GM21786 (cell line): ENCODE measurements around the gene MKX.

Experiments used
- ATAC-seq: cut with Tn5 transposase; IDR thresholded peaks from one replicate; pipeline ENCODE4 v1.9.1; 2021; ENCODE audit not compliant: unreplicated experiment

MKX gene, protein sequence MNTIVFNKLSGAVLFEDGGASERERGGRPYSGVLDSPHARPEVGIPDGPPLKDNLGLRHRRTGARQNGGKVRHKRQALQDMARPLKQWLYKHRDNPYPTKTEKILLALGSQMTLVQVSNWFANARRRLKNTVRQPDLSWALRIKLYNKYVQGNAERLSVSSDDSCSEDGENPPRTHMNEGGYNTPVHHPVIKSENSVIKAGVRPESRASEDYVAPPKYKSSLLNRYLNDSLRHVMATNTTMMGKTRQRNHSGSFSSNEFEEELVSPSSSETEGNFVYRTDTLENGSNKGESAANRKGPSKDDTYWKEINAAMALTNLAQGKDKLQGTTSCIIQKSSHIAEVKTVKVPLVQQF

DNA sequence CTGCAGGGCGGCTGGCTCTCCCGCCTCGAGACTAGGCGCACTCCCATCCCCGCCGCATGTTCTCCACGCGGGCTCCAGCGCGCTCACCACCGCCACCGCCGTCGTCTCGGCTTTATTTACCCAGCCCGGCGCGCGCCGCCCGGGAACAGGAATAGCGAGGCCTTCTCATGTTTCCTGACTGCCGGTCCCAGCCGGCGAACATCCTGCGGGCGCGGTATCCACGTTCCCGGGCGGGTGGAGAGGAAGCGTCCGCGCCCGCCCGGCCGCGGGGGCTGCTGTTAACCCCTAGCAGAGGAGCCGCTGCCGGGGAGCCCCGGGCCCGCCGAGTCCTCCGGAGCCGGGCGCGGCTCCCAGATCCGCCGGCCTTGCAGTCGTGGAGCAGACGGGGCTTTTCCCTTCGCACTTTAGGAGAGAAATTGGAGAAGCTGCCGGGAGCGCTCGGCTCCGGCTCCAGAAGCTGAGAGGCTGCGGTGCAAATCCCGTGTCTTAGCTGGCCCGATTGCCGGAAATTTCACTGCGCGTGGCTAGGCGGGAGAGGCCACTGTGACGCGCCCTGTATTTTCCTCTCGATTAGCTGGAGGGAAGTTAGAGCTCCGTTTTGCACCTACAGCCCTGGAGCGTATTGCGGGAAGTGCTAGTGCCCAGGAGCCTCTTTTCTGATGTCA, at the start of gene MKX:
TSS of gene MKX (minus strand) at position 88 of the 665 bp plus-strand sequence. CDS start 2,404 bp downstream, outside the sequence.
- no peak for ATAC-seq

DNA sequence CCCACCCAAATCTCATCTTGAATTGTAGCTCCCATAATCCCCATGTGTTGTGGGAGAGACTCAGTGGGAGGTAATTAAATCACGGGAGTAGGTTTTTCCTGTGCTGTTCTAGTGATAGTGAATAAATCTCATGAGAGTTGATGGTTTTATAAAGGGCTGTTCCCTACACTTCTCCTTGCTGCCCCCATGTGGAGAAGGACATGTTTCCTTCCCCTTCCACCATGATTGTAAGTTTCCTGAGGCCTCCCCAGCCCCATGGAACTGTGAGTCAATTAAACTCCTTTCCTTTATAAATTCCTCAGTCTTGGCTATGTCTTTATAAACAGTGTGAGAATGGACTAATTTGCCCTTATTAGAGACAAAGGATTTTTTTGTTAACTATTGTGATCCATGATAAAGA, 48.5 kb upstream of the MKX start:
- no peak for ATAC-seq

DNA sequence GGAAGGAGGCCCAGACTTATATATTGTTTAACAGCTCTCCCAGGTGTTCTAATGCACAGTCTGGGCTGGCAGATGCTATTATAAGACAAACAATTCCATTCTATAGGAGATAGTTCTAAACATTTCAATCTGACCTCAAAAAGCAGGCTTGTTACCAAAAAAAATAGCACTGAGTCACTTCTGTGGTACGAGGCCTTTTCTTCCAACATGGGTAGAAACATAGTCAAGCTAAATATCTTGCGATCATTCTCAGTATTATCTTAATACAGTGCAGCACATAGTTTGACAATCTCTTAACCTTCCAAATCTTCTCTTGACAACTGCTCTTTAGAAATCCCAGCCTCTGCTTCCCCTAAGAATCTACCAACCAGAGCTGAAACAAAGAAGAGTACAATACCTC, 46.6 kb upstream of the MKX start:
- no peak for ATAC-seq

DNA sequence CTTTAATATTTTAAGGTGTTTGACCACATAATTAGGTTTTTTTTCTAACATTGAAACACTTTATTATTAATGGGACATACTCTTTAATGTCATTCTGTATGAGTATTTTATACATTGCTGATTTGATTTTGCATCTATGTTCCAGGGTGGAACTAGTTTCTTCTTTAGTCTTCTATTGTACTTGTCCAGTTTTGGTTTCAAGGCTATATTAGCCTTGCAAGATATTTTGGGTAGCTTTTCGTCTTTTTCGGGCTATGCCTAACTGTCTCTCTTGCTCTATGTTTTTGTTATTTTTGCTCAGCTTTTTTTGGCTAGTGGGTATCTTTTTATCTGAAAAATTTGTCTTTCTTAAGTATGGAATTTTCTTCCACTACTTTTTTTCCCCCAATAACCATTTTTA, 38.7 kb upstream of the MKX start:
- ATAC-seq, result no peak

DNA sequence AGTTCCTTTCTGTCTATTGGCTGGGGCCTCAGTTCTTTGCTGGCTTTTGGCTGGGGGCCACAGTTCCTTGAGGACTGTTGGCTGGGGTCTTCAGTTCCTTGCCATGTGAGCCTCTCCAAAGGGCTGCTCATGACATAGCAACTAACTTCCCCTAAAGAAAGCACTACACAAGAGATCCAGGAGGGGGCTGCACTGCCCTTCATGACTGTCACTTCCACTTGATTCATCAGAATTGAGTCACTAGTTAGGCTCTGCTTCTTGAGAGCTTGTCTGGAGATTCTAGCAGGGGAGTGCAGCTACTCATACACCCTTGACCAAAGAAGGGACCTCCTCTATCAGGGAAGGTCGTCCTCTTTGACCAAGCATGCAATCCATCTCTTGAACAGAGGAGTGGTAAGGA, 38.0 kb upstream of the MKX start:
- ATAC-seq, result no peak

DNA sequence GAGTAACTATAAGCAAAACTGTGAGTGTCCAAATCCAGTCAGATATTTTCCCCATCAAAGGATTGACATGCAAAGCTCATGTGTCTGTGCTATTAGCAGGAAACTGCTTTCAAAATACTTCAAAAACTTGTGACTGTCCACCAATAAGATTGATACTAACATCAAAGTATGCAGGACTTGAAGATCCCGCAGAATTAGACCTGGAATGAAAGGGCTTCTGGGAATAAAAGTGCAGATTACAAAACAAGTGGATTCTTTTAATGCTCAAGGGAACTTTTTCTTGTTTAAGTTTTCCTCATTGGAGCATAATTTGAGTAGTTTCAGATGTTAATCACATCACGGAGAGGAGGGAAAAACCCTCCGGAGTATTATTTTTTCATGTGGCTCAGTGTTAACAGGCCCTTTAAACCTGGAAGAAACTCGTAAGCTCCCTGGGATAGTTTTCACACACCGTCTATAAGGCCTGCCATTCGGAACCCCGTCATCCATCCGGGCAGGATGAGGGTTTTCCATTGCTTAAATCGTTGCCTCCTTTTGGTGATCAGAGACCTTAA, 33.9 kb upstream of the MKX start:
- ATAC-seq, result no peak

DNA sequence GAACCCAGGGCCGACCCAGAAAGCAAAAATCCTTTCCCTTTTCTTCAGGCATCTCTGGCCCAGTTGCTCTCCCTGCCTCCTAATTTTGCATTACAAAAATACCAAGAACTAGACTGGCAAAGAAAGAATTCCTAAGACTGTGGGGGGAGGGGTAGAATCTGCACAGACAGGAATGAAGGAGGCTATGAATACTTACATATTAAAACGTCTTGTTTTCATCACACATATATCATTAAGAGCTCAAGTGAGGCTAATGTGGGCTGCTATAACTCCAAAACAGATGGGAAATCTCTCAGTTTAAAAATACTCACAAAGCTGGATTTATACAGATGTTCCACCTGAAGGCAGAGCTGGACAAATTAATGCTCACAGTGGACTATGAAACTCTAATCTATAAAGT, 29.2 kb upstream of the MKX start:
- no peak for ATAC-seq

DNA sequence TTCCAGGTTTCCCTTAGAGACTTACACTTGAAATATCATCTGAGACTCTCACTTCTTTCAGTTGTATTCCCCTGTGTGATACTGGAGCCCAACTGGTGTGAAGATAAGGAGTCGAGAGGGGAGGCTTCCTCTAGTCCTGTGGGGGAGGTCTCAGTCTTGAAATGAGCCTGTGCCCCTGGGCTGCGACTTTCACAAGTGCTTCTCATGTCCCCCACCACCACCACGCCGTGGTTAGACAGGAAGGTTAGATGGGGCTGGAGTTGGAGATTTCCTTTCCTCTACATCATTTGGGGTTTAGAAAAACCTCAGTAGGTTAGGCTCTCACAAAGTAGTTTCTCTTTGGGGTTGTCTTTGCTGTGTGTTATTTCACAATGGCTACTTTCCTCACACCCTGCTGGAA, 25.6 kb upstream of the MKX start:
- ATAC-seq, result no peak

DNA sequence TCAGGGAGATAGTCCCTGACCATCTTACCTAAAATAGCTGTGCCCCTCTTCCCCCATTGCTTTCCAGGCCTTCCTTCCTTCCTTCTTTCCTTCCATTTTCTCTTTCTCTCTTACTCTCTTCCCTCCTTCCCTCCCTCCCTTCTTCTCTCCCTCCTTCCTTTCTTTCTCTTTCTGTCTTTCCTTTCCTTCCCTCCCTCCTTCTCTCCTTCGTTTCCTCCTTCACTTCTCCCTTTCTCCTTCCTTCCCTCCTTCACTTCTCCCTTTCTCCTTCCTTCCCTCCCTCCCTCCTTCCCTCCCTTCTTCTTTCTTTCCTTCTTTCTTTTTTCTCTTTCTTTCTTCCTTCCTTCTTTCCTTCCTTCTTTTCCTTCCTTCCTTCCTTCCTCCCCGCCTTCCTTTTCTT, 24.6 kb upstream of the MKX start:
- ATAC-seq, result no peak

DNA sequence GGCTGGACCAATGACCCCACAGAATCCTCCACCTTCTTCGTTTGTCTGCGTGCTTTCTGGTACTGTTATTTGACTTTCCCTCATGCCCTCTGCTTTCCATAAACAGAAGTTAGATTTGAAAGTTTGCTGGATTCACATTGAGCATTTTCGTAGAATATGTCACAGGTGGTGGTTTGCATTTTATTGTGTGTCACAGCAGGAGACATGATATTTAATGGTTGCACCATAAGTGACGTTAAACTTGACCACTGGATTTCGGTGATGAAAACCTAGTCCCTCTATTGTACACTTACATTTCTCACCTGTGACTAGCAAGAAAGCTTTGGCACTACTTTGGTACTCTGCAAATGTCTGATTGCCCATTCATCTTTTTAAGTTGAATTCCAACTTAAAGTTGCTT, 15.2 kb upstream of the MKX start:
- no peak for ATAC-seq

DNA sequence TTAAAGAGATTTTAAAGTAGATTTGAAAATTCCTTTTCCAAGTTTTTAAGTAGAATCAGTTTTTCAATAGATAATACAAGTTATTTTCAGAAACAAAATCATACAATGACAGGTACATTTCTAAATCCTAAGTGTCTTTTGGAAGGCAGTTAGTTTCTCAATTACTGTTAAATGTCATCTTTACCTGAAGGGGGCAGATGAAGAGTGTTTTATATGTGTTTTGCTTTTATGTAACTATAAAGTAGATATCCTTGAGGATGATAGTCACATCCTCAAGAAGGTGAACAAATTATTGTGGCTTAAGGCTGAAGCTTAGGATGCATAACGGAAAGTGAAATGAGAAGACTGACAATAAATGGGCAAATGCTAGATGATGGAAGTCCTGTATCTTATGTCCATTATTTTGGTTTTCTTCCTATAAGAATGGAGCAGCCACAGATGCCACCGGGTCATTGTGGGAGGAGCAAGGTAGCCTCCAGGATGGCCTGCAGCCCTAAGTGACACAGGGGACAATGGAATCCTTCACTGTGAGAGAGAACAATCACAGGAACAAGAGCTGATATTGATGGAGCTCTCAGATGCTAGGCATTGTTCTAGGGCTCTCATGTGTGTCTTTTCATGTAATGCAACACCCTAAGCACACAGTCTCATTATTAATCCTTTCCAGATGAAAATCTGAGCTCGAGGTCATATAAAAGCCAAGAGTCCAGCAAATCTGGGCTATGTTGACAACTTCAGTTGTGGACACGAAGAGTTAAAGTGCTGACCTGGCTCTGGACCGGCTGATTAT, 14.1 kb upstream of the MKX start:
- no peak for ATAC-seq

DNA sequence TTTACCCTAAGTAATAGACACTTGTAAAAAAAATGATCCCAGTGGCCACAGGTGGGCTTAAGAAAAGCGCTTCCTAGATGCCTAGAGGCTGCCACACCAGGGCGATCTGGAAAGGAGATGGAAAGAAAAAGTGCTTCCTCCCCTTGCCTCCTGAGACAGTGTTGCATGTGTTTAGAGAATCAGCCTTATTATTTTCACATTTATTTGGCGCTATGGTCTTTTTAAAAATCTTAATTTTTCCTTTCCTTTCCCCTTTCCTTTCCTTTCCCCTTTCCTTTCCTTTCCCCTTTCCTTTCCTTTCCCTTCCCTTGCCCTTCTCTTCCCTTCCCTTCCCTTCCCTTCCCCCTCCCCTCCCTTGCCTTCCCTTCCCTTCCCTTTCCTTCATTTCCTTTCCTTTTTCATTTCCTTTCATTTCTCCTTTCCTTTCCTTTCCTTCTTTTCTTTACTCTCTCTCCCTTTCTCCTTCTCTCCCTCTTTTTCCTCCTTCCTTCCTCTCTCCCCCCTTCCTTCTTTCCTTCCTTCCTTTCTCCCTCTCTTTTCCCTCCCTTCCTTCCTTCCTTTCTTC, 7.1 kb upstream of the MKX start:
- no peak for ATAC-seq

DNA sequence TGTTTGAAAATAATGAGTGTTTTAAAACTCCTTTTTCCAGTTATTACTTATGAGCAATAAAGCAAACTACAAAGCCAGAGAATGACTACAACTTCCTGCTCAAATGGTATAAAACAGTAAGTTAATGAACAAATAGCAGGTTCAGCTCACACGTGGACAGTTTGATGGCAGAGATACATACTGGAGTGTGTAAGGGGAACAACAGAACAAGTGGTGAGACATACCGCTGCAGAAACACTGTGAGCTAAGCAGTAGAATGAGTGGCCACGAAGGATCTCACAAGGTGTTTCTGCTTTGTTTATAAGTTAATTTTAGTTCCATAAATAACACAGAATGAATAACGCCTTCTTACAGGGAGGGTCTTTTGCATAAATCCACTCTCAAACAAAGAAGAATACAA, 3.0 kb upstream of the MKX start:
- ATAC-seq, result no peak

DNA sequence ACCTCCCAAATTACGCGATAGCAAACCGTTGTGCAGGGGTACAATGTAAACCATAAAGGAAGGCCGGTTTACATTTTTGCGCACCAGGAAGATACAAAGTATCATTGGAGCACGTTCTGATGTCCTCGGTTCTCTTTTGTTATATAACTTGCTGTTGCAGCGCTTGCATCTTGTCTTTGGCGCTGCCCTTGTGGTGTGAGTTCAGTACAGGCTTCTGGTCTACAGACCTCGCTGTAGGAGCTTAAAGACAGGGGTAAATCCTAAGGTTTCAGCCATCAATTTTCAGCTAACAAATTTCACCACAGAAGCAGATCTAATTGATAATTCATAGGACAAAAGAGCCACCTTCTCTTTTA, 1.5 kb upstream of the MKX start:
- no peak for ATAC-seq

DNA sequence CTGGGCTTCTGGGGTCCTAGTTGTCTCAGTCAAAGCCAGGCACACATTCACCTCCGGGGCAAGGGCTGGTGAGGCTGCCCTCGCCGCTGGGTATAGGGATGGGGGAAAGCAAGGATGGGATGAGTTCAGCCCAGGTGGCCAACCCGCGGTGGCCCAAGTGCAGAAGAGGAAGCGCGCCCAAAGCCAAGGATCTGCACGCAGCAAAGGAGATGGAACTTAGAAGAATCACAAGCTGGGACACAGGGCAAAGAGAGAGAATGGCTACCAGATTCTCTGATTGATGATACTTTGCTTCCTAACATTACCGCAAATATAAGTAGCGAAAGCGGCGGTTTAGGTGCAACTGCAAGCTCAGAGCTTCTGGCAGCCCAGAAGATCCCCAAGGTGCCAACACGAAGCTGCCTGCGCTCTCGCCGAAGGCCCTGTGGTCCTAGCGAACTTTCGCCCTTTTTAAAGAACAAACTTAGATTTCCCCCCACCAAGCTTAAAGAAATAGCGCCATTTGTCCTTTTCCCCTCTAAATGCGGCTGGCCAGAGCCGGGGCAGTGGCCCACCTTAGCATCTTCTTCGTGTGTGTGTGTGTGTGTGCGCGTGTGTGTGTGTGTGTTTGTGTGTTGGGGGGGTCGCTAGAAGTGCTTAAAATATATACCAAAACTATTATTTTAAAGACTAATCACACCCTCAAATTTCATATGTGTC, 927 bp upstream of the MKX start:
- ATAC-seq, result no peak

DNA sequence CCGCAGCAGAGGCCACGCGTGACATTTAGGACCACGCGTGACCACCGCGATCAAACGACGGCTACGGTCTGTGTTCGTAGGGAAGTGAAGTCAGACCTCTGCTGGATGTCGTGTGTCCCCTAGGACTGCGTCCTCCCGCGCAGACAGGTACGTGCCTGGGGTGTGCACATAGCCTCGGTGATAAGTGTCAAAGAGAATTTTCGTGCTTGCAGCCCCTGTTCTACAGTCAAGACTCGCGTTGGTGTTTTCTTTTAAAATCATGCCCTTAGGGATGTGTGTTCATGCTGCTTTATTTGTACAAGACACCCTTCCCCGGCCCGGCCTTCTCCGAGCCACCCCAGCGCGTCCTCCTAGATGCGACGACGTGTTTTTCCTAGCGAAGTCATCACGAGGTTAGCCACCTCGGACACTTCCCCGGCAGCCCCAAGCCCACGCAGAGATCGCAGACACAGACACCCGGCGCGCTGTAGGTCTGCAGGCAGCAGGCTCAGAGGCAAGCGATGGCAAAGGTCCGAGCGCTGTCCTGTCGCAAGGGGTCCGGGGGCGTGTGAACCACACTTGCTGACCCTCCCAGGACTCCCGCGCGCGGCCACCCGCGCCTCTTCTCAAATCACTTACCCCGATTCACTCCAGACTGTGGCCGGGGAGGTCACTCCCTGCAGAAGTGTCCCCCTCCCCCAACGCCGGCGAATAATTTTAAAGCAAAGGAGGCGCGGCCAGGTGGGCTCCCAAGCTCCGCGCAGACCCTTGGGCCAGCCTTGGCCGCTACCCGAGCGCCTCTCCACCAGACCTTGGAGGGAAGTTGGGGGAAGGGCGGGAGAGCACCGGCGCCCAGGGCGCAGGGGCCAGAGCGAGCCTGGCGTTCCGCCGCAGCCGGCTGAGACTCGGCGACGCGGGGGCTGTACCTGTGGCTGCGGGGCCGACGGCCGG, 552 bp downstream of the MKX start:
- ATAC-seq, result no peak

DNA sequence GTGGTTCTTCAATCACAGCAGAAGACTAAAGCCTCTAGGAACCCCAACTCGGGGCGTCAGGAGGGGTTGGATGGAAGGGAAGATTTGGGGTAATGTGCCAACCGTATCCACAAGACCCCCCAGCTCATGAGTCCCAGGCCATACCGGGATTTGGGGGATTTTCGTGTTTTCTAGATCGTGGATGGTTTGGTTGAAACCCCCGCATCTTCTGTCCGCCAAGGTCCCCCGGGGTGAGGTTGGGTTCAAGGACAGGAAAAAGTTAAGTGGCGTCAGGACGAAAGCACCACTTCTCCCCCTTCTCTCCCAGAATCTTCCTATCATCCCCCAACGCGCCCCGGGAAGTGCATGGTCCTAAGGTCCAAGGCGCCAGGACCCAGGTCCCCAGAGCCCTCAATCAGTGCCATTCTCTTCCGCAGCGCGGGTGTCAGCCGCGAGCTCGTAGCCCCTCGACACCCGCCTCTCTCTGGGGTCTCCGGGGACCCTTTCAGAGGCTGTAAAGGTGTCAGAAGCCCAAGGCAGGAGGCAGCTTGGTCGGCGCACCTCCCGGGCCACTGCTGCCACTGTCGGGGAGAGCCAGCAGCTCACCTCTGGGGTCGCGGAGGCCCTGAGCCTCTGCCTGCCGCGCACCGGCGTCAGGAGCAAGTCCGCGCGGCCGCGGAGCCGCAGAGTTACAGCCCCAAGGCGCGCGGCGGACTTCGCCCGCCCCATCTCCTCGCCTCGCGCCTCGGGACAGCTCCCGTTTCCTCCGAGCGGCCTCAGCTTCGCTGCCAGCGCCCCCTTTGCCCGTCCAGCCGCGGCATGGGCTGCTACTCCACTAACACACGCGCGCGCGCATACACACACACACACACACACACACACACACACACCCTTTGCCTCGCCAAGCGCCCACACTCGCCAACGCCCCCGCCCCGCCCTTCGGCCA, 1.5 kb downstream of the MKX start:
- no peak for ATAC-seq

DNA sequence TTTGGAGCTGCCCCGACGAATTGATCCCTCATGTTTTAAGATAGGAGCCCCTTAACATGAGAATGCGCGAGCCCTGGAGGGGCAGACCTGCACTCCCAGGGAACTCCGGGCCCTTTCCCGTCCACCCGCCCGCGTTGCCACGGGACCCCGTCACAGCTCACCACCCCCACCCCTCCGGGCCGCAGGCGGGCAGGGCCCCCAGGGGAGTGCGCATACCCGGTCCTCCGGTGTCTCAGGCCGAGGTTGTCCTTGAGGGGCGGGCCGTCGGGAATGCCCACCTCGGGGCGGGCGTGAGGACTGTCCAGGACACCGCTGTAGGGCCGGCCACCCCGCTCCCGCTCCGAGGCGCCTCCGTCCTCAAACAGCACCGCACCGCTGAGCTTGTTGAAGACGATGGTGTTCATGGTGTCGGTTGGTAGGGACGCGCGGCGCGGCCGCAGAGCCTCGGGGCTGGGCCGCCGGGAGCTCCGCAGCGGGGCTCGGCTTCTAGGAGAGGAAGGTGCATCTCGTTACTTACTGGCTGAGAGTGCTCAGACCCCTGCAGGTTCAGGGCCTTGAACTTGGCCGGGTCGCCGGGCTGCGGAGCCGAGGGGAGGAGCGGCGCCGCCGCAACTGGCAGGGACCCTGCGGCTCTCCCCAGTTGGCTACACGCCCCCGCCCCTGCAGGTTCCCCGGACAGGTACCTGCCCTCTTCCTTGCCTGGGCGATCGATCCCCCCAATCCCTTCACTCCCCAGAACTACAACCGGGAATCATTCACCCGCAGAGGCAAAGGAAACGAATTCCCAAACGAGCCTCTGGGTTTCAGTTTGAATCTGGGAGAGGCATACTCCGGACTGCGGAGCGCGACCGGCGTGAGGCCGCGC, 2.4 kb downstream of the MKX start:
- ATAC-seq, result no peak
